Panc1 (cell line): Measurements from ENCODE around the gene B4GALT2. TPM values are rescaled to one million over a fixed set of nuclear protein-coding genes. Genes with fewer than 3 reads are reported as not detected.

Experiments
- ATAC-seq: fragments of 200-7000 bp; cut with Tn5 transposase; 2 replicates; pipeline ENCODE4 v1.9.1; 2020; ENCODE audit warnings: mild to moderate bottlenecking, moderate library complexity
- BruUV-seq: library from RNA; stranded (reverse); fragments of 400-500 nt; replicated peaks from 2 replicates; lab custom pipeline; 2021; lab: Mats Ljungman, UMichigan
- CTCF ChIA-PET: fragments of 300-600 bp; sonication (Branson Sonifier 250); formaldehyde crosslinking; loops from one replicate; lab custom pipeline; 2022; ENCODE audit warnings: antibody characterized with exemption; lab: Charles Lee
- POLR2A ChIA-PET: fragments of 300-600 bp; sonication (Branson Sonifier 250); formaldehyde crosslinking; loops from one replicate; lab custom pipeline; 2022; ENCODE audit warnings: antibody characterized with exemption; lab: Charles Lee
- DNase-seq: peaks from one replicate; pipeline ENCODE4 v3.0.0-alpha.2; 2010; ENCODE audit warnings: low read depth, low spot score
- H3K27ac ChIP-seq: 2 replicates; pipeline ENCODE4 v1.5.1; 2011; ENCODE audit warnings: mild to moderate bottlenecking, low read length, inconsistent platforms
- H3K27me3 ChIP-seq: fragments of 200-500 bp; sonication (Bioruptor generic); 2 replicates; pipeline ENCODE4 v1.6.0; 2014; ENCODE audit warnings: low read length, inconsistent platforms; ENCODE audit not compliant: control insufficient read depth, insufficient read depth
- H3K36me3 ChIP-seq: fragments of 200-500 bp; sonication (Bioruptor generic); 2 replicates; pipeline ENCODE4 v1.5.1; 2014; ENCODE audit warnings: inconsistent platforms, mild to moderate bottlenecking, low read length, moderate library complexity; ENCODE audit not compliant: control insufficient read depth, insufficient read depth
- H3K4me1 ChIP-seq: 2 replicates; pipeline ENCODE4 v1.5.1; 2011; ENCODE audit warnings: inconsistent platforms, mild to moderate bottlenecking, low read length, moderate library complexity; ENCODE audit not compliant: control insufficient read depth, insufficient read depth
- H3K4me3 ChIP-seq, 2 experiments: 2 replicates each; pipeline ENCODE4 v1.5.1; 2011 to 2012; ENCODE audit warnings: low read depth in 2 of 2, low read length in 2 of 2, mild to moderate bottlenecking in 2 of 2, inconsistent platforms in 1 of 2, moderate library complexity in 1 of 2
- H3K9me3 ChIP-seq: fragments of 200-500 bp; sonication (Bioruptor generic); 2 replicates; pipeline ENCODE4 v1.5.1; 2014; ENCODE audit warnings: low read depth, mild to moderate bottlenecking, inconsistent platforms, low read length, moderate library complexity; ENCODE audit not compliant: control insufficient read depth, insufficient read depth
- CTCF ChIP-seq: fragments of 450-650 bp; IDR thresholded peaks from 2 replicates; pipeline ENCODE4 v1.5.1; 2017; ENCODE audit warnings: mild to moderate bottlenecking
- POLR2AphosphoS5 ChIP-seq: IDR thresholded peaks from 2 replicates; pipeline ENCODE4 v1.6.1; 2012; ENCODE audit warnings: mild to moderate bottlenecking, low read depth, low read length, moderate library complexity
- REST ChIP-seq, 2 experiments: IDR thresholded peaks; 2 replicates each; pipeline ENCODE4 v1.6.1; 2011 to 2012; ENCODE audit warnings: low read depth in 2 of 2, control low read depth in 1 of 2, low read length in 1 of 2, mild to moderate bottlenecking in 1 of 2, moderate library complexity in 1 of 2; ENCODE audit not compliant: insufficient read depth in 1 of 2
- SIN3A ChIP-seq: IDR thresholded peaks from 2 replicates; pipeline ENCODE4 v1.6.1; 2012; ENCODE audit warnings: low read depth, mild to moderate bottlenecking, low read length, moderate library complexity, borderline replicate concordance; ENCODE audit not compliant: insufficient read depth
- TCF7L2 ChIP-seq: IDR thresholded peaks from 2 replicates; pipeline ENCODE4 v1.6.1; 2011; ENCODE audit warnings: mild to moderate bottlenecking, low read depth, low read length, inconsistent platforms
- in situ Hi-C: cut with HindIII; loops from 2 replicates; pipeline ENCODE4 v1.10.0; 2016; ENCODE audit warnings: low sequenced_read_pairs, low pct_unique_long_range_greater_than_20kb
- intact Hi-C: fragments of 100-400 bp; cut with micrococcal nuclease; formaldehyde crosslinking; loops from one replicate; pipeline ENCODE4 v1.10.0; 2022; ENCODE audit not compliant: unreplicated experiment
- total RNA-seq: library from RNA; stranded (reverse); gene quantifications from one replicate; pipeline ENCODE4 v1.2.1, GENCODE V29; 2021; ENCODE audit not compliant: unreplicated experiment

The B4GALT2 gene
- total RNA-seq, 1 experiment from 2014 or later: 90.1 TPM

GRCh38 chr1:43947061-43947873 lies 31.7 kb upstream of the B4GALT2 start:
- Histone ChIP-seq H3K4me1 (peaks cover 16% of the 10 kb centered on the region), H3K4me3 (peak overlapping the region; percentile 79 to 88), H3K27me3 (no peaks in the 10 kb centered on the region), H3K9me3 (no peaks in the 10 kb centered on the region), H3K27ac (peak overlapping the region; percentile 96), H3K36me3 (peaks cover 4% of the 10 kb centered on the region; the same call in 1 of the 2 replicates)
- no peak for TF ChIP-seq CTCF
- no peak for TF ChIP-seq POLR2AphosphoS5
- no peak for TF ChIP-seq TCF7L2
- no peak for TF ChIP-seq REST (IDR thresholded peaks at IDR 0.05; ENCODE audit: insufficient read depth in 1 of 2, low read depth in 2 of 2, low read length in 1 of 2)
- TF ChIP-seq SIN3A: no peak
- BruUV-seq: TSS peak; percentile 70
- ATAC-seq (peak; percentile 43), DNase-seq (no peak)
- intact Hi-C loops: no loop called here
- in situ Hi-C loops: loop anchor here (25.0 kb wide), 1 partner anchor 185 kb away; no protein-coding TSS in a partner anchor
- ChIA-PET POLR2A (no interaction called here), CTCF (interaction anchor here (2.2 kb wide), 1 partner anchor 184 kb away, joined by 10 read pairs; no protein-coding TSS in a partner anchor)

- Histone ChIP-seq H3K4me1 (peaks cover 16% of the 10 kb centered on the region), H3K9me3 (no peaks in the 10 kb centered on the region), H3K36me3 (peaks cover 4% of the 10 kb centered on the region; the same call in 1 of the 2 replicates), H3K4me3 (peak overlapping the region; percentile 79 to 88), H3K27ac (peak overlapping the region; percentile 96), H3K27me3 (no peaks in the 10 kb centered on the region)
- ATAC-seq: no peak
- ChIA-PET CTCF (no interaction called here), POLR2A (no interaction called here)
- TF ChIP-seq SIN3A (no peak), REST (IDR thresholded peaks at IDR 0.05; ENCODE audit: insufficient read depth in 1 of 2, low read depth in 2 of 2, low read length in 1 of 2) (no peak), CTCF (no peak), POLR2AphosphoS5 (no peak), TCF7L2 (no peak)
- BruUV-seq: no TSS peak
- intact Hi-C loops: no loop called here
- in situ Hi-C loops: loop anchor here (25.0 kb wide), 1 partner anchor 186 kb away; no protein-coding TSS in a partner anchor
- no peak for DNase-seq
Observed at GRCh38 chr1:43947874-43948437, 31.1 kb upstream of the B4GALT2 start.
